GM18951 (cell line): ENCODE results near the gene SNX33.
"Not testable (repeated sequence)": the region's sequence is repeated elsewhere in the genome, so short reads cannot be mapped to it uniquely, and the experiment has no call there.

ENCODE experiments used
- POLR2A ChIP-seq: IDR thresholded peaks from 4 replicates; pipeline ENCODE4 v1.6.1; 2011; ENCODE audit warnings: mild to moderate bottlenecking; ENCODE audit not compliant: insufficient read length, insufficient read depth; ENCODE audit errors: extremely low read depth
- in situ Hi-C: fragments of 300-500 bp; cut with MboI; formaldehyde crosslinking; loops from one replicate; pipeline ENCODE4 v1.12.0; 2022; ENCODE audit warnings: low sequenced_read_pairs, mixed read lengths, inconsistent platforms; ENCODE audit not compliant: unreplicated experiment

Gene SNX33

GRCh38 chr15:75674366-75674765 lies 26.7 kb downstream of the SNX33 start:
- no peak for TF ChIP-seq POLR2A
- in situ Hi-C loops: loop anchor here (25.0 kb wide), 1 partner anchor 312 kb away; the partner anchor contains the start of gene MAN2C1

- in situ Hi-C loops: no loop called here
- TF ChIP-seq POLR2A: no peak
These were observed 28.1 kb downstream of the SNX33 start for GRCh38 chr15:75675579-75676404.

GRCh38 chr15:75676688-75677464 lies 29.2 kb downstream of the SNX33 start:
- in situ Hi-C loops: no loop called here
- TF ChIP-seq POLR2A: no peak

GRCh38 chr15:75677465-75678323 lies 30.0 kb downstream of the SNX33 start:
- in situ Hi-C loops: no loop called here

GRCh38 chr15:75678324-75678690 lies 30.6 kb downstream of the SNX33 start:
- in situ Hi-C loops: not testable (repeated sequence)

More at GRCh38 chr15:75677465-75678323, 30.0 kb downstream of the SNX33 start:
- no peak for TF ChIP-seq POLR2A

- TF ChIP-seq POLR2A: no peak
- in situ Hi-C loops: no loop called here
These were observed 32.5 kb downstream of the SNX33 start for GRCh38 chr15:75680007-75680789.

- TF ChIP-seq POLR2A: no peak
- in situ Hi-C loops: no loop called here
These were observed 34.7 kb downstream of the SNX33 start for GRCh38 chr15:75682181-75683135.

- in situ Hi-C loops: not testable (repeated sequence)
These were observed 36.1 kb downstream of the SNX33 start for GRCh38 chr15:75683646-75684312.

GRCh38 chr15:75684648-75685047 lies 36.9 kb downstream of the SNX33 start:
- no peak for TF ChIP-seq POLR2A
- in situ Hi-C loops: no loop called here

GRCh38 chr15:75685195-75685594 lies 37.5 kb downstream of the SNX33 start:
- in situ Hi-C loops: no loop called here
- no peak for TF ChIP-seq POLR2A

GRCh38 chr15:75686212-75686642 lies 38.5 kb downstream of the SNX33 start:
- in situ Hi-C loops: not testable (repeated sequence)
